ENCODE data around the gene MOGAT3.
"Not testable (repeated sequence)": the region's sequence is repeated elsewhere in the genome, so short reads cannot be mapped to it uniquely, and the experiment has no call there.

MOGAT3 gene

DNA sequence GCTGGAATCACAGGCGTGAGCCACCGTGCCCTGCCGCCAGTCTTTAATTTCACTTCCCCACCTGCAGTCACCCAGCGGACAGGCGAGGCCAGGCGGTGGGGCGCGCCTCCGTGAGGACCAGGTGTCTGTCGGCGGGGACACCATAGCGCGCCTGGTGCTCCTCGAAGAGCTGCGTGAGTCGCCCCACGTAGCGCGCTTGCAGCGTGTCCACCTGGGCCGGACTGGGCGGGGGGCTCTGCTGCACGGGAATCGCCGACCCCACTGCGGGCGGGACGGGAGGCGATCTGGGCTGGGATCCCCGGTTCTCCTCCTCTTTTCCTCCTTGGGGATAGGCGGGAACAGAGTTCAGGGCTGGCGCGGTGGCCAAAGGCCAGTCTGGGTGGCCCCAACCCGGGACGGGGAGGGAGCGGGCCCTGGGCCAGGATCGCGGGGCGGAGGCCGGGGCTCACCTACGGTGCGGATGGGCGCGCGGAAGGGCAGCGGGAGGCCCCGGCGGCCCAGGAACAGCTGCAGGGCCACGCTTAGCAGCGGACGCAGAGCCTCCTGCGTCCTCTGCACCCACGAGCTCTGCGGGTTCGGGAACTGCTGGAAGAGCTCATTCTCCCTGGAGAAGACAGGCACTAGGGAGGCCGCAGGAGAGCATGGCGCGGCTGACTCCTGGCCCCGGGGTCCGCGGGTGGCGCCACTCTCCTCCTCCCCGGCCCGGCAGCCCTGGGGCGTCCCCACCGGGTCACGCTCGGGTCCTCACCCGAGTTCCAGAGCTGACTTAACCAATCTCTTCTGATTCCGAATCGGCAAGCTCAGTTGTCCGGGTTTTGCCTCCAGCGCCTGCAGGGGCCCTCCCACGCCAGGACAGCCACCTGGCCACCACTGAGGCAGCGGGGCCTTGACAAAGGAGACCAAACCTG is 1.1 kb upstream of the MOGAT3 start:
- DNase-seq (ENCODE audit: extremely low read depth, low read depth), result no peak
- TF ChIP-seq, protein P1, sequence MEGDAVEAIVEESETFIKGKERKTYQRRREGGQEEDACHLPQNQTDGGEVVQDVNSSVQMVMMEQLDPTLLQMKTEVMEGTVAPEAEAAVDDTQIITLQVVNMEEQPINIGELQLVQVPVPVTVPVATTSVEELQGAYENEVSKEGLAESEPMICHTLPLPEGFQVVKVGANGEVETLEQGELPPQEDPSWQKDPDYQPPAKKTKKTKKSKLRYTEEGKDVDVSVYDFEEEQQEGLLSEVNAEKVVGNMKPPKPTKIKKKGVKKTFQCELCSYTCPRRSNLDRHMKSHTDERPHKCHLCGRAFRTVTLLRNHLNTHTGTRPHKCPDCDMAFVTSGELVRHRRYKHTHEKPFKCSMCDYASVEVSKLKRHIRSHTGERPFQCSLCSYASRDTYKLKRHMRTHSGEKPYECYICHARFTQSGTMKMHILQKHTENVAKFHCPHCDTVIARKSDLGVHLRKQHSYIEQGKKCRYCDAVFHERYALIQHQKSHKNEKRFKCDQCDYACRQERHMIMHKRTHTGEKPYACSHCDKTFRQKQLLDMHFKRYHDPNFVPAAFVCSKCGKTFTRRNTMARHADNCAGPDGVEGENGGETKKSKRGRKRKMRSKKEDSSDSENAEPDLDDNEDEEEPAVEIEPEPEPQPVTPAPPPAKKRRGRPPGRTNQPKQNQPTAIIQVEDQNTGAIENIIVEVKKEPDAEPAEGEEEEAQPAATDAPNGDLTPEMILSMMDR (IDR thresholded peaks at IDR 0.05; ENCODE audit: low read depth, low read length), result no peak

DNA sequence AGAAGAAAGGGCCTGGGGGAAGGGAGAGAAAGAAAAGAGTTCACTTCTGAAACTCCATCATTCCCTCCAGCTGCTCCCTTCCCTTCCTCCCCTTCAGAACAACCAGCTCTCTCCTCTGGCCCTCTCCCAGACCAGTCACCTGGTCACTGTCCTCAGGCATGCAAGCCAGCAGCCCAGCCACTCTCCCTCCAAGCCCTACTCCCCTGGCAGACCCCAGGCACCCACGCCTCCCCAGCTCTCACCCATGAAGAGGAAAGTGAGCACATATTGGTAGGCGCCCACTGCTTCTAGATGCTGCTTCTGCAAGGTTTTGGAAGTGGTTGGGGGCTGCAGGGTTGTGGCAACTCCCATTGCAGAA is 353 bp downstream of the MOGAT3 start:
- TF ChIP-seq, protein P1 (IDR thresholded peaks at IDR 0.05; ENCODE audit: low read depth, low read length), result no peak
- DNase-seq (ENCODE audit: extremely low read depth, low read depth), result no peak

DNA sequence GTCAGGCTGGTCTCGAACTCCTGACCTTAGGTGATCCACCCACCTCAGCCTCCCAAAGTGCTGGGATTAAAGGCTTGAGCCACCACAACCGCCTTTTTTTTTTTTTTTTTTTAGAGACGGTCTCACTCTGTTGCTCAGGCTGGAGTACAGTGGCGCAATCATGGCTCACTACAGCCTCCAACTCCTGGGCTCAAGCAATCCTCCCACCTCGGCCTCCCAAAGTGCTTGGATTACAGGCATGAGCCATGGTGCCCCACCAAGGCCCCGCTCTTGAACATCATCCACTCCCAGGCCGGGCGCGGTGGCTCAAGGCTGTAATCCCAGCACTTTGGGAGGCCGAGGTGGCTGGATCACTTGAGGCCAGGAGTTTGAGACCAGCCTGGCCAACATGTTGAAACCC is 1.3 kb downstream of the MOGAT3 start:
- DNase-seq (ENCODE audit: extremely low read depth, low read depth), result not testable (repeated sequence)

DNA sequence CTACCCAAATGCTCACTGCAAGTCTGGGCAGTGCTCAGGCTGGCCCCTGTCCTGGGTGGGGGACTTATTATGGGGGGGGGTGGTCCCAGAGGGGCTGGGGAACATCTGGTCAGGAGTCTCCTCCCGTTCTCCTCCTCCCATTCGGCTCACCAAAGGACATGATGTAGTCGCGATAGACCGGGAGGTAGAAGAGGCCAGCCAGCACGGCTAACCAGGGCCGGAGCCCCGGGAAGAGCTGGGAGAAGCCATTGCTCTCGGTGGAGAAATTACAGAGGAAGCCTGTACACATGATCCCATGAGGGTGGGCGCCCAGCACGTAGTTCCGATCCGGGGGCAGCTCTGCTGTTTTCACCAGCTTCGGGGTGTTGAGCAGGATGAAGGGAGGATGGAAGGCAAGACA is 2.4 kb downstream of the MOGAT3 start:
- TF ChIP-seq, protein P1 (IDR thresholded peaks at IDR 0.05; ENCODE audit: low read depth, low read length), result no peak
- no peak for DNase-seq (ENCODE audit: extremely low read depth, low read depth)

DNA sequence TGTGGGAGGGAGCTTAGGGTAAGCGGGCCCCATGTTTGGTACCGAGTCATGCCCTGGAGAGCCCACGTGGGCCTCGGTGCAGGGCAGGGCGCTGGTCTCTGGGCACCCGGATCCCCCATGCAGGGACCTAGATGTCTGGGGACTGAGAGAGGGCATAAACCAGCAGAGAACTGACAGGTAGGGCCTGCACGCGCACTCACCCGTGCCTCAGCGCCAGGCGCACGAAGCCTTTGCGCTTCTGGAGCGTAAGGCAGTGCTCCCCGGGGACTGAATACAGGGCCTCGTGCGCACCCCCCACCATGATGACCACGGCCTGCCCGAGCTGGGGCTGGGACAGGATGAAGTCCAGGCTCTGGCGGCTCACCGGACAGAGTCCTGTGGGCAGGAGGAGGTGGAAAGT is 2.8 kb downstream of the MOGAT3 start:
- DNase-seq (ENCODE audit: extremely low read depth, low read depth), result no peak
- TF ChIP-seq, protein P1 (IDR thresholded peaks at IDR 0.05; ENCODE audit: low read depth, low read length), result no peak

DNA sequence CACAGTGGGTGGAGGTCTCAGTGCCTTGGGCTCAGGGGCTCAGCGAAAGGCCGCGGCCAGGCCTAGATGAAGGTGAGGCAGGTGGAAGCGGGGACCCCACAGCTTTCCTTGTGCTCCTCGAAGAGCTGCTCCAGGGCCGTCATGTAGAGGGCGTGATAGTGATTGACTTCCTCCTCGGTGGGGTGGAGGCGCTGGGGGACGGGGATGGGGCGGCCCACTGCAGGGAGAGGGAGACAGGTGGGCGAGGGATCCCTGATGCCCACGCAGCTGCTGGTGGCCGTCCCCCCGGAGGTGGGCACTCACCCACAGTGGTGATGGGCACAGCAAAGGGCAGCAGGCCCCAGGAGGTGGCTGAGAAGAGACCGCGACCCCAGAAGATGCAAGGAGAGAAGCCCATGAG is 5.0 kb downstream of the MOGAT3 start:
- no peak for DNase-seq (ENCODE audit: extremely low read depth, low read depth)
- TF ChIP-seq, protein P1 (IDR thresholded peaks at IDR 0.05; ENCODE audit: low read depth, low read length), result no peak

DNA sequence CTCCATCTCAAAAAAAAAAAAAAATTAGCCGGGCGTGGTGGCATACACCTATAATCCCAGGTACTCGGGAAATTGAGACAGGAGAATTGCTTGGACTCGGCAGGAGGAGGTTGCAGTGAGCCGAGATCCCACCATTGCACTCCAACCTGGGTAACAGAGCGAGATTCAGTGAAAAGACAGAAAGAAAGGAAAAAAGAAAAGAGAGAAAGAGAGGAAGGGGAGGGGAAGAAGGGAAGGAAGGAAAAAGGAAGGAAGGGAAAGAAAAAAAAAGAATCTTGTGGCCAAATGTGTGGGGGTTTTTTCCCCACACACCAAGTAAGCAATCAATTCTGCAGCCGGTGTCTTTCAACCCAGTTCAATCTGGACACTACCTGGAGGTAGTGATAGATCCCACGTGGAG is 11.7 kb downstream of the MOGAT3 start:
- DNase-seq (ENCODE audit: extremely low read depth, low read depth), result no peak
- TF ChIP-seq, protein P1 (IDR thresholded peaks at IDR 0.05; ENCODE audit: low read depth, low read length), result no peak
